IMR-90 (cell line): Measurements from ENCODE around the gene CLEC9A. TPM values are rescaled to one million over a fixed set of nuclear protein-coding genes. Genes with fewer than 3 reads are reported as not detected.

Experiments used
- ATAC-seq: fragments of 200-7000 bp; cut with Tn5 transposase; 2 replicates; pipeline ENCODE4 v1.9.1; 2020; ENCODE audit warnings: low read depth, mild to moderate bottlenecking, moderate library complexity
- BruUV-seq: library from RNA; stranded (reverse); fragments of 400-500 nt; replicated peaks from 2 replicates; lab custom pipeline; 2021; lab: Mats Ljungman, UMichigan
- CTCF ChIA-PET: fragments of 300-600 bp; formaldehyde crosslinking; extraction: SDS; loops from one replicate; lab custom pipeline; 2021; ENCODE audit warnings: antibody characterized with exemption; lab: Yijun Ruan, JAX
- POLR2A ChIA-PET: fragments of 300-600 bp; sonication (Branson Sonifier 250); formaldehyde crosslinking; loops from one replicate; lab custom pipeline; 2022; ENCODE audit warnings: antibody characterized with exemption; ENCODE audit not compliant: unreplicated experiment; lab: Charles Lee
- DNase-seq: peaks from one replicate; pipeline ENCODE4 v3.0.0; 2013
- H2AFZ ChIP-seq: replicated peaks from 2 replicates; pipeline ENCODE3; 2013; ENCODE audit warnings: low read length, mild to moderate bottlenecking; ENCODE audit not compliant: poor library complexity
- H2AK5ac ChIP-seq: 2 replicates; pipeline ENCODE4 v1.6.1; 2013; ENCODE audit warnings: low read depth, low read length, inconsistent platforms
- H2AK9ac ChIP-seq: replicated peaks from 2 replicates; pipeline ENCODE3; 2013; ENCODE audit warnings: mild to moderate bottlenecking, low read depth, low read length, moderate library complexity; ENCODE audit not compliant: poor library complexity
- H2BK120ac ChIP-seq: 2 replicates; pipeline ENCODE4 v1.6.1; 2013; ENCODE audit warnings: low read depth, low read length, inconsistent platforms
- H2BK15ac ChIP-seq: 3 replicates; pipeline ENCODE4 v1.6.1; 2013; ENCODE audit warnings: low read depth, low read length, inconsistent platforms
- H2BK20ac ChIP-seq: 2 replicates; pipeline ENCODE4 v1.6.1; 2013; ENCODE audit warnings: low read depth, mild to moderate bottlenecking, inconsistent platforms, low read length, moderate library complexity
- H2BK5ac ChIP-seq: 2 replicates; pipeline ENCODE4 v1.6.1; 2013; ENCODE audit warnings: mild to moderate bottlenecking, low read depth, low read length, inconsistent platforms; ENCODE audit not compliant: poor library complexity, severe bottlenecking
- H3K14ac ChIP-seq: replicated peaks from 2 replicates; pipeline ENCODE4 v1.6.1; 2013; ENCODE audit warnings: low read depth, low read length, inconsistent platforms
- H3K18ac ChIP-seq: 2 replicates; pipeline ENCODE4 v1.6.1; 2013; ENCODE audit warnings: low read depth, low read length, control low read depth
- H3K23ac ChIP-seq: 2 replicates; pipeline ENCODE4 v1.6.1; 2013; ENCODE audit warnings: low read depth, low read length, inconsistent platforms
- H3K27ac ChIP-seq: 2 replicates; pipeline ENCODE4 v1.5.1; 2013; ENCODE audit warnings: mild to moderate bottlenecking, control low read depth, low read length; ENCODE audit not compliant: insufficient read depth
- H3K27me3 ChIP-seq: 2 replicates; pipeline ENCODE4 v1.6.1; 2013; ENCODE audit warnings: low read length; ENCODE audit not compliant: control insufficient read depth, insufficient read depth
- H3K36me3 ChIP-seq: 2 replicates; pipeline ENCODE4 v1.6.1; 2013; ENCODE audit warnings: low read length, mixed read lengths; ENCODE audit not compliant: control insufficient read depth, insufficient read depth
- H3K4ac ChIP-seq: 2 replicates; pipeline ENCODE4 v1.6.1; 2013; ENCODE audit warnings: low read depth, low read length, inconsistent platforms
- H3K4me1 ChIP-seq: 2 replicates; pipeline ENCODE4 v1.6.1; 2013; ENCODE audit warnings: low read length, mixed read lengths; ENCODE audit not compliant: control insufficient read depth, insufficient read depth
- H3K4me2 ChIP-seq: 2 replicates; pipeline ENCODE4 v1.6.1; 2013; ENCODE audit warnings: low read depth, mild to moderate bottlenecking, control low read depth, low read length, moderate library complexity
- H3K4me3 ChIP-seq: 2 replicates; pipeline ENCODE4 v1.5.1; 2013; ENCODE audit warnings: low read depth, mild to moderate bottlenecking, control low read depth, low read length, moderate library complexity; ENCODE audit not compliant: insufficient read depth
- H3K56ac ChIP-seq: 2 replicates; pipeline ENCODE4 v1.6.1; 2013; ENCODE audit warnings: low read length, inconsistent platforms; ENCODE audit not compliant: insufficient read depth; ENCODE audit errors: extremely low read depth
- H3K79me1 ChIP-seq, 2 experiments: 2 replicates each; pipeline ENCODE4 v1.6.1; 2013; ENCODE audit warnings: low read length in 2 of 2, inconsistent platforms in 1 of 2, low read depth in 1 of 2
- H3K9ac ChIP-seq: 2 replicates; pipeline ENCODE4 v1.6.1; 2013; ENCODE audit warnings: low read depth, low read length, control low read depth
- H3K9me1 ChIP-seq: 2 replicates; pipeline ENCODE4 v1.6.1; 2013; ENCODE audit warnings: low read length, inconsistent platforms; ENCODE audit not compliant: insufficient read depth
- H3K9me3 ChIP-seq: 2 replicates; pipeline ENCODE4 v1.6.1; 2013; ENCODE audit warnings: low read length; ENCODE audit not compliant: control insufficient read depth, insufficient read depth
- H4K20me1 ChIP-seq: 2 replicates; pipeline ENCODE4 v1.6.1; 2013; ENCODE audit warnings: low read length, inconsistent platforms; ENCODE audit not compliant: insufficient read depth
- H4K5ac ChIP-seq: 2 replicates; pipeline ENCODE4 v1.6.1; 2013; ENCODE audit warnings: mild to moderate bottlenecking, low read depth, low read length, control low read depth
- H4K8ac ChIP-seq, 2 experiments: 2 replicates each; pipeline ENCODE4 v1.6.1; 2013; ENCODE audit warnings: low read depth in 2 of 2, low read length in 2 of 2, control low read depth in 1 of 2, inconsistent platforms in 1 of 2
- H4K91ac ChIP-seq: 2 replicates; pipeline ENCODE4 v1.6.1; 2013; ENCODE audit warnings: low read depth, low read length, inconsistent platforms; ENCODE audit not compliant: insufficient read depth
- BHLHE40 ChIP-seq: fragments of 150-350 bp; IDR thresholded peaks from 2 replicates; pipeline ENCODE4 v1.6.1; 2016; ENCODE audit warnings: mild to moderate bottlenecking, low read depth, low read length
- CEBPB ChIP-seq: IDR thresholded peaks from 2 replicates; pipeline ENCODE4 v1.6.1; 2012; ENCODE audit warnings: low read depth, low read length, improper control_type of control experiment
- CHD1 ChIP-seq: IDR thresholded peaks from 2 replicates; pipeline ENCODE4 v1.6.1; 2012; ENCODE audit warnings: low read depth, low read length, improper control_type of control experiment
- FOS ChIP-seq: fragments of 150-350 bp; IDR thresholded peaks from 2 replicates; pipeline ENCODE4 v1.6.1; 2016; ENCODE audit warnings: low read depth, low read length
- MAFK ChIP-seq: IDR thresholded peaks from 2 replicates; pipeline ENCODE4 v1.6.1; 2012; ENCODE audit warnings: low read depth, low read length, improper control_type of control experiment
- MAZ ChIP-seq: IDR thresholded peaks from 2 replicates; pipeline ENCODE4 v1.6.1; 2012; ENCODE audit warnings: low read depth, mild to moderate bottlenecking, low read length, improper control_type of control experiment, moderate library complexity, borderline replicate concordance
- MXI1 ChIP-seq: IDR thresholded peaks from 2 replicates; pipeline ENCODE4 v1.6.1; 2012; ENCODE audit warnings: low read depth, mild to moderate bottlenecking, low read length, moderate library complexity, borderline replicate concordance
- NFE2L2 ChIP-seq: fragments of 150-350 bp; IDR thresholded peaks from 2 replicates; pipeline ENCODE4 v1.6.1; 2016; ENCODE audit warnings: low read depth, mild to moderate bottlenecking, low read length
- POLR2A ChIP-seq: IDR thresholded peaks from 2 replicates; pipeline ENCODE4 v1.6.1; 2012; ENCODE audit warnings: mild to moderate bottlenecking, low read depth, low read length
- RAD21 ChIP-seq: IDR thresholded peaks from 2 replicates; pipeline ENCODE4 v1.6.1; 2012; ENCODE audit warnings: low read length, improper control_type of control experiment
- RCOR1 ChIP-seq: IDR thresholded peaks from 2 replicates; pipeline ENCODE4 v1.6.1; 2012; ENCODE audit warnings: mild to moderate bottlenecking, low read length, improper control_type of control experiment; ENCODE audit not compliant: insufficient replicate concordance
- RFX5 ChIP-seq: IDR thresholded peaks from 2 replicates; pipeline ENCODE4 v1.8.0; 2012; ENCODE audit warnings: low read depth, mild to moderate bottlenecking, low read length, moderate library complexity
- SMC3 ChIP-seq: fragments of 150-350 bp; IDR thresholded peaks from 2 replicates; pipeline ENCODE4 v1.6.1; 2016; ENCODE audit warnings: low read depth, mild to moderate bottlenecking, antibody characterized with exemption, low read length, moderate library complexity
- WGBS, 2 experiments: methylation state at CpG; one replicate each; pipeline versions ENCODE4 v1.1.5 to v1.1.7; 2013; ENCODE audit warnings: missing lambda C conversion rate in 2 of 2; ENCODE audit not compliant: insufficient read length in 1 of 2; ENCODE audit errors: extremely low coverage in 2 of 2; 5-methylcytosine and 5-hydroxymethylcytosine counted together
- dilution Hi-C: fragments of 300-500 bp; cut with HindIII; formaldehyde crosslinking; loops from one replicate; pipeline ENCODE4 v1.14.3; 2018; ENCODE audit warnings: low sequenced_read_pairs; ENCODE audit not compliant: unreplicated experiment
- in situ Hi-C: fragments of 300-500 bp; cut with MboI; formaldehyde crosslinking; loops from 3 replicates; pipeline ENCODE4 v1.14.3; 2019; ENCODE audit warnings: low sequenced_read_pairs, inconsistent platforms, mixed read lengths
- intact Hi-C: fragments of 100-400 bp; cut with micrococcal nuclease; formaldehyde crosslinking; loops from 2 replicates; pipeline ENCODE4 v1.10.0; 2022
- polyA plus RNA-seq, 3 experiments: library from polyadenylated mRNA; depleted of rRNA; stranded (reverse); fragments of >200 nt; gene quantifications; 2 replicates each; pipeline ENCODE4 v1.2.3, GENCODE V29; 2012; ENCODE audit warnings: low replicate concordance in 1 of 3
- total RNA-seq: library from RNA; depleted of rRNA; stranded (reverse); fragments of >200 nt; gene quantifications from 2 replicates; pipeline ENCODE4 v1.2.3, GENCODE V29; 2012
- TF ChIP-seq, protein P1 (sequence below): conservative IDR thresholded peaks from 2 replicates; pipeline ENCODE4 v1.5.1; 2012; ENCODE audit warnings: mild to moderate bottlenecking, low read depth, low read length, improper control_type of control experiment
- TF ChIP-seq, protein P2 (sequence below): fragments of 150-350 bp; IDR thresholded peaks from 2 replicates; pipeline ENCODE4 v1.6.1; 2017; ENCODE audit warnings: mild to moderate bottlenecking, antibody characterized with exemption, low read length, low read depth
- TF ChIP-seq, protein P3 (sequence below): fragments of 150-350 bp; IDR thresholded peaks from 2 replicates; pipeline ENCODE4 v1.6.1; 2016; ENCODE audit warnings: low read depth, mild to moderate bottlenecking, low read length, moderate library complexity, borderline replicate concordance

The CLEC9A gene
- total and polyA plus RNA-seq, 2 of the 4 experiments (the other 2 are of a cell fraction), result not detected

DNA sequence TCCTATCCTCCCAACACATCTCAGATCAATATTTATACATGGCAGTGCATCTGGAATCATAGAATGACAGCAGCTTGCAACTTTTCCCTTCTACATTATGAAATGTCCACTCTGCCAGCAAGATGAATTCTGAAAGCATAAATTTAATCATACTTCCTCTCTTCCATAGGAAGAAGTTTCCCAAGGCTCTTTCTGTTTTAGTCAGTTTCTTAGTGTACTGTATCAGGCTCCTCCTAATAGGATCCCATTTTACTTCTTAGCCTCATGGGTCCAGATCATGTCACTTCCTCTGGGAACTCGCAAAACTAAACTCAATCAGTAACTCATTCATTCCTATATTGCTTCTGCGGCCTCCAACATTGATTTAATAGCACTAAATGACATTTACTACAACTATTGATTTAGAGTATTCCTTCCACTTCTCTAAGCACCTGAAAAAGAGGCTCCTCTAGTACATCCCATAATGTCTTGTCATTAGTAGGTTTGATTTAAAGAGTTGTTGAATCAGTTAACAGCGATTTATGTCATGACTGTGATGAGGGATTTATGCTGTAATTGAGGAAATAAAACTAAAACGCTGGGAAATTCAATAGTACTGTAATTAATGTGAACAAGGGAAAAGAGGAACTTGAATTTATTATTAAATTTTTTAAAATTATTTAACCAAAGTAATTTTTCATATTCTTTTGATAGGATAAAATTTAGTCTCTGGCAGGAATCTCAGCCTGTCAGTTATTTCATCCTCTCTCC, 64.3 kb downstream of the CLEC9A start:
- Histone ChIP-seq H4K20me1 (no peaks in the 10 kb centered on the region), H3K27me3 (no peaks in the 10 kb centered on the region), H3K23ac (no peak overlapping the region), H2BK120ac (no peak overlapping the region), H3K9me3 (no peaks in the 10 kb centered on the region), H4K8ac (no peak overlapping the region), H3K9ac (no peak overlapping the region), H2AK9ac (no peak overlapping the region), H2BK15ac (no peak overlapping the region), H3K56ac (no peak overlapping the region), H2BK20ac (no peak overlapping the region), H2AK5ac (no peak overlapping the region), H3K79me1 (no peaks in the 10 kb centered on the region), H3K18ac (no peak overlapping the region), H3K4ac (no peak overlapping the region), H2AFZ (no peak overlapping the region), H3K4me3 (no peak overlapping the region), H3K9me1 (no peaks in the 10 kb centered on the region), H3K36me3 (no peaks in the 10 kb centered on the region), H4K91ac (no peak overlapping the region), H3K4me1 (no peaks in the 10 kb centered on the region), H3K27ac (no peak overlapping the region), H4K5ac (no peak overlapping the region), H3K14ac (no peak overlapping the region), H2BK5ac (no peak overlapping the region), H3K4me2 (no peak overlapping the region)
- ATAC-seq (no peak), DNase-seq (no peak)
- TF ChIP-seq MAZ, result no peak
- TF ChIP-seq RAD21, result no peak
- TF ChIP-seq, protein P1, sequence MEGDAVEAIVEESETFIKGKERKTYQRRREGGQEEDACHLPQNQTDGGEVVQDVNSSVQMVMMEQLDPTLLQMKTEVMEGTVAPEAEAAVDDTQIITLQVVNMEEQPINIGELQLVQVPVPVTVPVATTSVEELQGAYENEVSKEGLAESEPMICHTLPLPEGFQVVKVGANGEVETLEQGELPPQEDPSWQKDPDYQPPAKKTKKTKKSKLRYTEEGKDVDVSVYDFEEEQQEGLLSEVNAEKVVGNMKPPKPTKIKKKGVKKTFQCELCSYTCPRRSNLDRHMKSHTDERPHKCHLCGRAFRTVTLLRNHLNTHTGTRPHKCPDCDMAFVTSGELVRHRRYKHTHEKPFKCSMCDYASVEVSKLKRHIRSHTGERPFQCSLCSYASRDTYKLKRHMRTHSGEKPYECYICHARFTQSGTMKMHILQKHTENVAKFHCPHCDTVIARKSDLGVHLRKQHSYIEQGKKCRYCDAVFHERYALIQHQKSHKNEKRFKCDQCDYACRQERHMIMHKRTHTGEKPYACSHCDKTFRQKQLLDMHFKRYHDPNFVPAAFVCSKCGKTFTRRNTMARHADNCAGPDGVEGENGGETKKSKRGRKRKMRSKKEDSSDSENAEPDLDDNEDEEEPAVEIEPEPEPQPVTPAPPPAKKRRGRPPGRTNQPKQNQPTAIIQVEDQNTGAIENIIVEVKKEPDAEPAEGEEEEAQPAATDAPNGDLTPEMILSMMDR, result no peak
- no peak for TF ChIP-seq BHLHE40
- no peak for TF ChIP-seq POLR2A
- TF ChIP-seq MAFK, result no peak
- TF ChIP-seq CHD1, result no peak
- TF ChIP-seq, protein P2, sequence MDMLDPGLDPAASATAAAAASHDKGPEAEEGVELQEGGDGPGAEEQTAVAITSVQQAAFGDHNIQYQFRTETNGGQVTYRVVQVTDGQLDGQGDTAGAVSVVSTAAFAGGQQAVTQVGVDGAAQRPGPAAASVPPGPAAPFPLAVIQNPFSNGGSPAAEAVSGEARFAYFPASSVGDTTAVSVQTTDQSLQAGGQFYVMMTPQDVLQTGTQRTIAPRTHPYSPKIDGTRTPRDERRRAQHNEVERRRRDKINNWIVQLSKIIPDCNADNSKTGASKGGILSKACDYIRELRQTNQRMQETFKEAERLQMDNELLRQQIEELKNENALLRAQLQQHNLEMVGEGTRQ, result no peak
- no peak for TF ChIP-seq SMC3
- no peak for TF ChIP-seq MXI1
- TF ChIP-seq CEBPB, result no peak
- no peak for TF ChIP-seq RFX5
- TF ChIP-seq NFE2L2, result no peak
- TF ChIP-seq, protein P3, sequence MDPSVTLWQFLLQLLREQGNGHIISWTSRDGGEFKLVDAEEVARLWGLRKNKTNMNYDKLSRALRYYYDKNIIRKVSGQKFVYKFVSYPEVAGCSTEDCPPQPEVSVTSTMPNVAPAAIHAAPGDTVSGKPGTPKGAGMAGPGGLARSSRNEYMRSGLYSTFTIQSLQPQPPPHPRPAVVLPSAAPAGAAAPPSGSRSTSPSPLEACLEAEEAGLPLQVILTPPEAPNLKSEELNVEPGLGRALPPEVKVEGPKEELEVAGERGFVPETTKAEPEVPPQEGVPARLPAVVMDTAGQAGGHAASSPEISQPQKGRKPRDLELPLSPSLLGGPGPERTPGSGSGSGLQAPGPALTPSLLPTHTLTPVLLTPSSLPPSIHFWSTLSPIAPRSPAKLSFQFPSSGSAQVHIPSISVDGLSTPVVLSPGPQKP, result no peak
- no peak for TF ChIP-seq FOS
- no peak for TF ChIP-seq RCOR1
- in situ Hi-C loops, result no loop called here
- intact Hi-C loops, result loop anchor here (5.0 kb wide), 1 partner anchor 43 kb away; no protein-coding TSS in a partner anchor
- dilution Hi-C loops, result no loop called here
- WGBS, 2 experiments, result no CpG with 5 or more reads among the region's 4 CpGs
- BruUV-seq, result no TSS peak
- CTCF ChIA-PET, result no interaction called here
- POLR2A ChIA-PET, result no interaction called here
